C4-2B (cell line): ENCODE measurements around the gene NEURL3.

Source experiments
- ZFX ChIP-seq: fragments of 450-650 bp; IDR thresholded peaks from 2 replicates; pipeline ENCODE4 v1.6.1; 2017
- TF ChIP-seq, protein P1 (sequence below): fragments of 450-650 bp; conservative IDR thresholded peaks from 2 replicates; pipeline ENCODE4 v1.5.1; 2017; ENCODE audit warnings: mild to moderate bottlenecking

DNA sequence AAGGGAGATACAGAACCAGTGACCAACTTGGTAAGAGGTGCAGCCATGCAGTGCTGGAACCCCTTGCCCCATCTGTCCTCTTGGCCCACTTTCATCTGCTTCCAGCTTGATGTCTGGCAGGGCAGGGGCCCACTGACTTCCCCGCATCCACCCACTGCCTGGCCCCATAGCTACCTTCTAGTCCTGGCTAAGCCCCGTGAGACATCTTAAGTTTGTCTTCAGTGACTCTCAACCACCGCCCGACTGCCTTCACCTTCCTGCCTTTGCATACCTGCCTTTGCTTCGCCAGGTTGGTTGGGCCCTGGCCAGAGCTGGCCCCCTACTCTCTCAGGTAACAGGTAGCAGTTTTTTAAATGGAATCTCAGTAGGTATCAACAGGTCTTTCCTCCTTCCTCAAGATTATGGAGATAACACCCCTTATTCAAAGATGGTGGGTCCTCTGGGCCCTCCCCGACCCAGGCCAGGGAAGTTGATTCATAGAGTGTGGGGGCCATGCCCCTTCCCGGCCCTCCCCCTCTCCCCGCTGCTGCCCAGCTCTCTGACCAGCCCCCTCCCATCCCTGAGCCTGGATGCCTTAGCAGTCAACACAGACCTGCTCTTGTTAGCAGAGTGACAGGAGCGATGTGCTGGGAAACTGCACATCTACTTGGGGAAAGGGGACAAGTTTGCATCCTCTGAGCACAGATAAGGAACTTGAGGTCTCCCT lies 34.2 kb upstream of the NEURL3 start:
- TF ChIP-seq, protein P1, sequence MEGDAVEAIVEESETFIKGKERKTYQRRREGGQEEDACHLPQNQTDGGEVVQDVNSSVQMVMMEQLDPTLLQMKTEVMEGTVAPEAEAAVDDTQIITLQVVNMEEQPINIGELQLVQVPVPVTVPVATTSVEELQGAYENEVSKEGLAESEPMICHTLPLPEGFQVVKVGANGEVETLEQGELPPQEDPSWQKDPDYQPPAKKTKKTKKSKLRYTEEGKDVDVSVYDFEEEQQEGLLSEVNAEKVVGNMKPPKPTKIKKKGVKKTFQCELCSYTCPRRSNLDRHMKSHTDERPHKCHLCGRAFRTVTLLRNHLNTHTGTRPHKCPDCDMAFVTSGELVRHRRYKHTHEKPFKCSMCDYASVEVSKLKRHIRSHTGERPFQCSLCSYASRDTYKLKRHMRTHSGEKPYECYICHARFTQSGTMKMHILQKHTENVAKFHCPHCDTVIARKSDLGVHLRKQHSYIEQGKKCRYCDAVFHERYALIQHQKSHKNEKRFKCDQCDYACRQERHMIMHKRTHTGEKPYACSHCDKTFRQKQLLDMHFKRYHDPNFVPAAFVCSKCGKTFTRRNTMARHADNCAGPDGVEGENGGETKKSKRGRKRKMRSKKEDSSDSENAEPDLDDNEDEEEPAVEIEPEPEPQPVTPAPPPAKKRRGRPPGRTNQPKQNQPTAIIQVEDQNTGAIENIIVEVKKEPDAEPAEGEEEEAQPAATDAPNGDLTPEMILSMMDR: no peak
- TF ChIP-seq ZFX: no peak
